Skeletal muscle tissue (tissue), 4 donors: ENCODE results near the gene TMEM61. TPM values are rescaled to one million over a fixed set of nuclear protein-coding genes. Genes with fewer than 3 reads are reported as not detected.
A peak's percentile ranks its signal among the peaks of the same experiment; 100 is the strongest.
"Not testable (repeated sequence)": the region's sequence is repeated elsewhere in the genome, so short reads cannot be mapped to it uniquely, and the experiment has no call there.

Experiments
- H3K27ac ChIP-seq: one replicate; pipeline ENCODE4 v1.7.0; 2013; ENCODE audit warnings: mild to moderate bottlenecking, low read depth, low read length, inconsistent platforms
- H3K27me3 ChIP-seq, 3 donors: one replicate each; pipeline ENCODE4 v1.7.0; 2013; ENCODE audit warnings: low read length in 3 of 3; ENCODE audit not compliant: control insufficient read depth in 3 of 3, insufficient read depth in 3 of 3
- H3K36me3 ChIP-seq, 3 donors: one replicate each; pipeline ENCODE4 v1.7.0; 2013; ENCODE audit warnings: low read length in 3 of 3; ENCODE audit not compliant: control insufficient read depth in 3 of 3, insufficient read depth in 3 of 3
- H3K4me1 ChIP-seq, 3 donors: one replicate each; pipeline ENCODE4 v1.7.0; 2013; ENCODE audit warnings: low read length in 3 of 3, mild to moderate bottlenecking in 3 of 3; ENCODE audit not compliant: control insufficient read depth in 3 of 3, insufficient read depth in 3 of 3
- H3K4me3 ChIP-seq, 3 donors: one replicate each; pipeline ENCODE4 v1.7.0; 2013; ENCODE audit warnings: low read length in 3 of 3
- H3K9ac ChIP-seq, 3 donors: one replicate each; pipeline ENCODE4 v1.7.0; 2013; ENCODE audit warnings: low read length in 3 of 3, mild to moderate bottlenecking in 3 of 3, moderate library complexity in 2 of 3, low read depth in 1 of 3
- H3K9me3 ChIP-seq, 3 donors: one replicate each; pipeline ENCODE4 v1.7.0; 2013; ENCODE audit warnings: low read length in 3 of 3; ENCODE audit not compliant: control insufficient read depth in 3 of 3
- total RNA-seq: library from RNA; depleted of rRNA; stranded (reverse); fragments of >200 nt; gene quantifications from one replicate; pipeline ENCODE4 v1.2.3, GENCODE V29; 2014
- donor health status: Osteomylitis.

TMEM61 gene
- total RNA-seq: not detected

DNA sequence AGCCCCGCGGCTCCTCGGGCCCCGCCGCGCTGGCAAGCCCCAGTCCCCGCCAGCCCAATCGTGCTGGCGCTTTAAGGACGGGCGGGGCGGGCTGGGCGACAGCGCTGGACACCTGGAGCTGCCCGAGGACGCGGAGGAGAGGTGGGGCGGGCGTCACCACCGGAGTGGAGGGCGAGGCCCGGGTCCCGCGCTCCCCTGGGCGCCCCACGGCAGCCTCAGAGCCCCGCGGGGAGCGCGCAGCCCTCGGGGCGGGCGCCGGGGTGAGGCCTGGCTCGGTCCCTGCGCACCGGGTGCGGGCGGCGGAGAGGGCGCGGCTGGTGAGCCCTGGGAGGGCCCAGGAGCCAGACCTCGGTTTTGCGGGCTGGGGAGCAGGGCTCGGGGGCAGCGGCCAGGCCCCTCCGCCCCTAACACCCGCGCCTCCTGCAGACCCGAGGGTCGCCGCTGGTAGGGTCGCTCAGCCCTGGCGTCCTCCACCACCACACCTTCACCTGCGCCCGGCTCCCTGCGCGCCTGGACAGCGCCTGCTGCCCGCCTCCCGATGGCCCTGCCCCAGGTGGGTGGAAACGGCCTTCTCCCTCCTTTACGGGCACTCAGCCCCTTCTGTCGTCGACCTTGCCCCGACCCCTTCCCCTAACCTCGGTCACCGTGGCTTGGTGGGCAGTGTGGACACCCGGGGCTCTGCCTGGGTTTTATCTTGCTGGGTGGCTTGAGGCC, at the start of gene TMEM61:
TSS of gene TMEM61 (plus strand) at position 101 of the 714 bp plus-strand sequence. CDS start at position 539, 438 bp downstream.
- no peaks in the 10 kb centered on the region for H3K36me3 ChIP-seq
- peaks cover 0 to 4% (median 0%) of the 10 kb centered on the region in 3 donors for H3K4me1 ChIP-seq
- H3K27me3 ChIP-seq: peaks cover 8 to 24% (median 19%) of the 10 kb centered on the region in 3 donors
- no peaks in the 10 kb centered on the region for H3K9me3 ChIP-seq
- peak within 1 kb of the TSS; percentile 57 to 64 (median 59) for H3K4me3 ChIP-seq
- no peak within 1 kb of the TSS for H3K27ac ChIP-seq
- peak within 1 kb of the TSS in 2 of 3 donors; percentile 61 to 68 for H3K9ac ChIP-seq

DNA sequence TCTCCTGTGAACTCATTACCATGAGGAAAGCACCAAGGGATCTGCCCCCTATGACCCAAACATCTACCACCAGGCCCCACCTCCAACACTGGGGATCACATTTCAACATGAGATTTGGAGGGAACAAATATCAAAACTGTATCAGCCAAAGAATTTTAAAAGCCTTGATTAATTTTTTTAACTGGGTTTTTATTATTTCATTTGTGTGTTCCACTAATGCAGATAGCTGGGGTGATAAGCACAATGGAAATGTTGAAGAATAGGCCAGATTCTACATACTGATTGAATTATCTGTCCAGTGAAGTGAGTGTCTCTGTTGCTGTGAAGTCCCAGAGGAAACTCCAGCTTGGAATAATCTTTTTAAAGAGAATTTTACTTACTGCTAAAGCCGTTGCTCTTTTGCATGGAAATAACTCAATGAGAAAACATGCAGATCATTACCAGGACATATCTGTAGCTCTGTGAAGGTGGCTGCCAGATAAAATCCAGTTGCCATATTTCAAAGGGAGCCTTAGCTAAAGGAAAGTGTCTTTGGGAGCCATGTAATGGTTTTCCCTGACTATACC, 49.1 kb upstream of the TMEM61 start:
- Histone ChIP-seq H3K27me3 (no peaks in the 10 kb centered on the region), H3K27ac (peak overlapping the region; percentile 11), H3K9me3 (no peaks in the 10 kb centered on the region), H3K4me1 (peaks cover 28 to 41% (median 37%) of the 10 kb centered on the region in 3 donors), H3K36me3 (no peaks in the 10 kb centered on the region), H3K9ac (peak overlapping the region in 1 of 3 donors; percentile 28), H3K4me3 (no peak overlapping the region)

DNA sequence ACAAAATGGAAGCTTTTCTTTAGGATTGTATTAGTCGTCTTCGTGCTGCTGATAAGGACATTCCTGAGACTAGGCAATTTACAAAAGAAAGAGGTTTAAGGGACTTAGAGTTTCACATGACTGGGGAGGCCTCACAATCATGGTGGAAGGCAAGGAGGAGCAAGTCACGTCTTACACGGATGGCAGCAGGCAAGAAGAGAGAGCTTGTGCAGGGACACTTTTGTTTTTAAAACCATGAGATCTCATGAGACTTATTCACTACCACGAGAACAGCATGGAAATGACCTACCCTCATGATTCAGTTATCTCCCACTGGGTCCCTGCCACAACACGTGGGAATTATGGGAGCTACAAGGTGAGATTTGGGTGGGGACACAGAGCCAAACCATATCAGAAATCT, 46.3 kb upstream of the TMEM61 start:
- peaks cover 10 to 16% (median 12%) of the 10 kb centered on the region in 3 donors for H3K4me1 ChIP-seq
- H3K27ac ChIP-seq, H3K36me3 ChIP-seq, H3K9me3 ChIP-seq, H3K9ac ChIP-seq, H3K4me3 ChIP-seq, H3K27me3 ChIP-seq: not testable (repeated sequence)

DNA sequence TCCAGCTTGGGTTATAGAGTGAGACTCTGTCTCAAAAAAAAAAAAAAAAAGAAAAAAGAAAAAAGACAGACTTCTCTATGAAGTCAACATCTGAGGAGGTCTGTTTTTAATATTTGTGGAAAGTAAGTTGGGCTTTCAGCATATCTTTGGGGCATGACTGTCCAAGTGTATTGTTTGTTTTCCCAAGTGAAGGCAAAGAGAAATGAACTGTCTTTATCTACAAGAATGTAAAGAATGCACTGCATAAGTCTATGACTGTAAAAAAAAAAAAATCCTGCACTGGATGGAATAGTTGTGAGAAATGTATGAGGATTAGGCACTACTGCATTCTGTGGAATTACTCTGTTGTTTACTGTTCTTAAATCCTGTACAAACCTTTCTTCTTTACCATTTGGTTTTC, 45.6 kb upstream of the TMEM61 start:
- Histone ChIP-seq H3K4me3 (no peak overlapping the region), H3K27me3 (no peaks in the 10 kb centered on the region), H3K9ac (no peak overlapping the region), H3K36me3 (no peaks in the 10 kb centered on the region), H3K9me3 (no peaks in the 10 kb centered on the region), H3K27ac (no peak overlapping the region), H3K4me1 (peaks cover 4 to 8% (median 7%) of the 10 kb centered on the region in 3 donors)

DNA sequence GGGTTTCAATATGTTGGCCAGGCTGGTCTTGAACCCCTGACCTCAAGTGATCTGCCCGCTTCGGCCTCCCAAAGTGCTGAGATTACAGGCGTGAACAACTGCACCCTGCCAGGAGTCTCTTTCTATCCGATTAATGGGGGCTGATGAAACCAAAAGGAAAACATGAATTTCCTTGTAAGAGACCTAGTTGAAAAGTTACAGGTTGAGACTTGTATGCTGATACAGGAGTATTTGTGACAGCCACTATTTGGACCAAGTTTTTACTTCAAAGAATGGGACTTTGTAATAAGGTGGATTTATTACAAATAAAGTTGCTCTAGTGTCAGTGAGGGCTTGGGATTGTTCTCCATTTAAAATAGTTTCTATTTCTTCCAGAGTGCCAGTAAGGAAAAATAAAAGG, 43.6 kb upstream of the TMEM61 start:
- H3K4me3 ChIP-seq: no peak overlapping the region
- H3K9me3 ChIP-seq: no peaks in the 10 kb centered on the region
- no peaks in the 10 kb centered on the region for H3K36me3 ChIP-seq
- no peak overlapping the region for H3K9ac ChIP-seq
- H3K27ac ChIP-seq: no peak overlapping the region
- H3K27me3 ChIP-seq: no peaks in the 10 kb centered on the region
- peaks cover under 1% of the 10 kb centered on the region in 3 donors for H3K4me1 ChIP-seq

DNA sequence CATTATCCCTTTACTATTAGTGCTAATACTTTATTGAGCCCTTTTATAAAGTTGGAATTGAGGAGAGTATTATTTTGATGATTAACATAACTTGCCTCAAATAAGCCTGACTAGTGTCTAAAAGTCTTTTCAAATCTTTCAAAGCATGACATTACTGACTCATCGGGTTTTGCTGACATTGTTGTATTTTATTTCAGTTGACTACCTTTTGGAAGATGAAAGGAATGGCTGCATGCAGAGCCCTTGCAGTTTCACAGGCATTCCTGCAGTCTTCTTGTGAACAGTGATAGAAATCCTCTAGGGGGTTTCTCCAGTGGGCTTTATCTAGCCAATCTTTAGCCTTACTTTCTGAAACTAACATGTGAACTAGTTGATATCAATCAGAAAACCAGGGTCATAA, 43.0 kb upstream of the TMEM61 start:
- no peaks in the 10 kb centered on the region for H3K9me3 ChIP-seq
- H3K9ac ChIP-seq: no peak overlapping the region
- H3K27me3 ChIP-seq: no peaks in the 10 kb centered on the region
- no peak overlapping the region for H3K4me3 ChIP-seq
- no peaks in the 10 kb centered on the region for H3K36me3 ChIP-seq
- H3K27ac ChIP-seq: no peak overlapping the region
- H3K4me1 ChIP-seq: no peaks in the 10 kb centered on the region

DNA sequence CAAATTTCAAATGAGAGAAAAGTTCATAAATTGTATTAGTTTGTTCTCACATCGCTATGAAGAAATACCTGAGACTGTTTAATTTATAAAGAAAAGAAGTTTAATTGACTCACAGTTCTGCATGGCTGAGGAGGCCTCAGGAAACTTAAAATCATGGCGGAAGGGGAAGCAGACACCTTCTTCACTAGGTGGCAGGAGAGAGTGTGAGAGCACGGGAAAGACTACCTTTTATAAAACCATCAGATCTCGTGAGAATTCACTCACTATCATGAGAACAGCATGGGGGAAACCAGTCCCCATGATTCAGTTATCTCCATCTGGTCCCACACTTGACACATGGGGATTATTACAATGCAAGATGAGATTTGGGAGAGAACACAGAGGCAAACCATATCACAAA, 41.5 kb upstream of the TMEM61 start:
- H3K9ac ChIP-seq, H3K36me3 ChIP-seq, H3K27me3 ChIP-seq, H3K4me1 ChIP-seq, H3K9me3 ChIP-seq, H3K27ac ChIP-seq, H3K4me3 ChIP-seq: not testable (repeated sequence)

DNA sequence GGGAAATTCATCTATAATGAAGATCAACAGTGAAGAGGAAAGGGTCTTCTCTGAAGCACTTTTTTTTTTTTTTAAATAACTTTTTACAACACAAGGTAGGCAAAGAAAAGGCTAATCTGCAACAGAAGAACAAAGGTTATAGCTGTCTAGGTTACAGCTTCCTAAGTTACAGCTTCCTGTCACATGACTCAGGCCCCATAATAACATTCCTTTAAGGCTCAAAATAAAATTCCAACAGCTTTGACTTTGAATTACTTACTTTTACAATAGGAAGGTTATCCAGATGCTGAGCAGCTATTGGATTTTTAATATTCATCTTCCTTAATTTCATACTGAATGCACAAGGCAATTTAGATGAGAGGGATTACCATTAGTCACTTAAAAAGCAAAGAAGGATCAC, 40.4 kb upstream of the TMEM61 start:
- Histone ChIP-seq H3K27me3 (no peaks in the 10 kb centered on the region), H3K4me3 (no peak overlapping the region), H3K9me3 (no peaks in the 10 kb centered on the region), H3K36me3 (no peaks in the 10 kb centered on the region), H3K9ac (no peak overlapping the region), H3K4me1 (peaks cover 3 to 5% (median 5%) of the 10 kb centered on the region in 3 donors), H3K27ac (no peak overlapping the region)

DNA sequence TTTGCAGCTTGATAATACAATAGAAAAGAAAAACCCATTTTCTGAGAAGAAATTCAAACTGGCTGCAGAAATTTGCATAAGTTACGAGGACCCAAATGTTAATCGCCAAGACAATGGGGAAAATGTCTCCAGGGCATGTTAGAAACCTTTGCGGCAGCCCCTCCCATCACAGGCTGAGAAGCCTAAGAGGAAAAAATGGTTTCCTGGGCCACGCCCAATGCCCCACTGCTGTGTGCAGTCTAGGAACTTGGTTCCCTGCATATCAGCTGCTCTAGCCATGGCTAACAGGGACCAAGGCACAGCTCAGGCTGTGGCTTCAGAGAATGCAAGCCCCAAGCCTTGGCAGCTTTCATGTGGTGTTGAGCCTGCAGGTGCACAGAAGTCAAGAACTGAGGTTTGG, 37.5 kb upstream of the TMEM61 start:
- H3K27me3 ChIP-seq: no peaks in the 10 kb centered on the region
- H3K27ac ChIP-seq: no peak overlapping the region
- H3K9me3 ChIP-seq: no peaks in the 10 kb centered on the region
- no peaks in the 10 kb centered on the region for H3K36me3 ChIP-seq
- peaks cover 4 to 9% (median 5%) of the 10 kb centered on the region in 3 donors for H3K4me1 ChIP-seq
- no peak overlapping the region for H3K4me3 ChIP-seq
- H3K9ac ChIP-seq: no peak overlapping the region

DNA sequence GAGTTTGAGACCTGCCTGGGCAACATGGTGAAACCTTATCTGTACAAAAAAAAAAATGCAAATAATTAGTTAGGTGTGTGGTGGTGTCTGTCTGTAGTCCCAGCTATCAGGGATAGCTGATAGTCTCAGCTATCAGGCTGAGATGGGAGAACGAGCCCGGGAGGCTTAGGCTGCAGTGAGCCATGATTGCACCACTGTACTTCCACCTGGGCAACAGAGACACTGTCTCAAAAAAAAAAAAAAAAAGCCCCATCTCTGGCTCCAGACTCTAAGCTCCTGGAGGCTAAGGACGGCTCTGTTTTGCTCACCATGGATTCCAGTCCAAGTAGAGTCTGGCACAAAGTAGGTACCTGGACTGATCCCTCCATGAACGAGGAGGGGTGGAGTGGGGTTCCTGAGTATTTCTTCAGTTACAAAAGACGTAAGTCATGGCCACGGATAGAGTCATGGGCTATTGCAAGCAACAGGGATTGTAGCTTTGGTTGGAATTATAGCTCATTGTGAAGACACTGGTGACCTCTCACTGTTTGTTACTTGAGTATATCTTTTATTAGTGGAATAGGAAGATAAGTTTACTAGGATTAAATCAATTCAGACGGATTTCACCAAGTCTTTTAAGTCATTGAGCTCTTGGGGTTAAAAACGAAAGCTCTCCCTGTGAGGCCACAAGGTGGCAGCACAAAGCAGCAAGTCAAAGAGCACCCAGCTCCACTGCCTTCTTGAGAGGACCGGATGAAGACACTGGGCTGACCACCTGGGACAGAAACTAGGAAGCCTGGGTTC, 35.6 kb upstream of the TMEM61 start:
- H3K36me3 ChIP-seq: no peaks in the 10 kb centered on the region
- H3K4me3 ChIP-seq: peak overlapping the region; percentile 42 to 53 (median 48)
- peak overlapping the region; percentile 7 to 61 (median 57) for H3K9ac ChIP-seq
- no peaks in the 10 kb centered on the region for H3K9me3 ChIP-seq
- H3K27me3 ChIP-seq: no peaks in the 10 kb centered on the region
- H3K4me1 ChIP-seq: peaks cover 4 to 9% (median 5%) of the 10 kb centered on the region in 3 donors
- peak overlapping the region; percentile 48 for H3K27ac ChIP-seq
